Medulla oblongata (tissue), 1 donor: ENCODE data around the gene URB2.
A peak's percentile ranks its signal among the peaks of the same experiment; 100 is the strongest.
"Not testable (repeated sequence)": the region's sequence is repeated elsewhere in the genome, so short reads cannot be mapped to it uniquely, and the experiment has no call there.

Experiments used
- DNase-seq: peaks from one replicate; pipeline ENCODE4 v3.0.0-alpha.2; 2015; ENCODE audit errors: extremely low spot score

Gene URB2

GRCh38 chr1:229693129-229693900, 67.3 kb downstream of the URB2 start:
- no peak for DNase-seq

- peak; percentile 36 for DNase-seq
Measured at GRCh38 chr1:229694053-229694693, 68.1 kb downstream of the URB2 start.

- no peak for DNase-seq
Measured at GRCh38 chr1:229696385-229696784, 70.3 kb downstream of the URB2 start.

GRCh38 chr1:229699613-229700267, 73.7 kb downstream of the URB2 start:
- peak; percentile 66 for DNase-seq

- no peak for DNase-seq
Measured at GRCh38 chr1:229704157-229704556, 78.1 kb downstream of the URB2 start.

- not testable (repeated sequence) for DNase-seq
Measured at GRCh38 chr1:229705152-229705551, 79.1 kb downstream of the URB2 start.

GRCh38 chr1:229707127-229707526, 81.1 kb downstream of the URB2 start:
- DNase-seq = not testable (repeated sequence)

- DNase-seq = no peak
Measured at GRCh38 chr1:229709500-229710013, 83.5 kb downstream of the URB2 start.
